Measurements from ENCODE around the gene MCOLN1. TPM values are rescaled to one million over a fixed set of nuclear protein-coding genes. Genes with fewer than 3 reads are reported as not detected.

The MCOLN1 gene
- total RNA-seq, 1 experiment from 2014 or later: 15.7 TPM

DNA sequence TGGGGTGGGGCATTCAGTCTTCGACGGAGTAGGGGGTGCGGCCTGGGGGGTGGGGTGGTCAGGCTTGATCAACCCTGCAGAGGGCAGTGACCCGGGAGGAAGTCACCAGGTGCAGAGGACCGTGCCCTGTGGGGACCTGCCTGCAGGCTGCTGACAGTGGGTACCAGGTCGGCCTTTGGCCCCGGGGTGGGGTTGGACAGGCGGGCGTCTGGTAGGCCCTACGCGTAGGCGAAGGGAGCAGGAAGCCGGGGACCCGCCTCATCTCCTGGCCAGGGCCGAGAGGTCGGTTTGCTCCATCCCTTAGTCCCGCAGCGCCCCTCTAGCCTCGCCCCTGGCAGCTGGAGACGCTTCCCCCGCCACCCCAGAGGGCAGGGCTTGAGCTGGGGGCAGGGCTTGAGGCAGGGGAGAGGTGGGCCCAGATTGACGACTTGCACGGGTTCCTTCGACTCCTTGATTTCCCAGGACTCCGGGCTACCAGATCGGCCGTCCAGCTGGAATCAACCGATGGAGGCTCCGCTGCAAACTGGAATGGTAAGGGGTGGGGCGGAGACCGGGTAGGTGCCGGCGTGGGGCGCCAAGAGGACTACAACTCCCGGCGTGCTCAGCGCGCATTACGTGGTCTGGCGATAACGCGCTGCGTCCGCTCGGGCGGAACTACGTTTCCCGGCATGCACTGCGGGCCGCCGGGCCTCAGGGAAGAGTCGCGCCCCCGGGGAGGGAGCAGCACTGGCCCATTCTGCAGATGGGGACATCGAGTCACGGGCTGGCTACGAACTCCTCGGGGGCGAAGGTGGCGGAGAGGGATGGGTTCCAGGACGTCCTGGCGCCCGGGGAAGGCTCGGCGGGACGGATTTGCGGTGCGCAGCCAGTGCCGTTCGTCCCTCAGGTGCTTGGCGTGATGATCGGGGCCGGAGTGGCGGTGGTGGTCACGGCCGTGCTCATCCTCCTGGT is 12.9 kb downstream of the MCOLN1 start, which contains the start of gene PNPLA6:
PNPLA6 (plus strand) TSS at position 671 of the 951 bp plus-strand sequence; CDS start at position 743, 72 bp downstream.
- H3K79me1 ChIP-seq (ENCODE audit: insufficient read depth, low read depth, low read length, poor library complexity, severe bottlenecking): no peaks in the 10 kb centered on the region
- H2BK5ac ChIP-seq (ENCODE audit: insufficient read length, low read length): no peak within 1 kb of the TSS
- H2AFZ ChIP-seq (ENCODE audit: low read length): no peak within 1 kb of the TSS
- no peak within 1 kb of the TSS for H2BK20ac ChIP-seq (ENCODE audit: low read depth, low read length, poor library complexity, severe bottlenecking)
- no peak within 1 kb of the TSS for H3K56ac ChIP-seq (ENCODE audit: insufficient read length, low read depth, low read length)
- Mint-ChIP-seq H3K27me3 (ENCODE audit: low read depth) (no peaks in the 10 kb centered on the region), H3K36me3 (ENCODE audit: insufficient read depth in 1 of 3, low read depth in 3 of 3) (peaks cover 7 to 22% (median 22%) of the 10 kb centered on the region in 3 experiments; a peak in 6 of 7 replicates), H3K27ac (peak within 1 kb of the TSS; percentile 93 to 99 (median 95); a peak in 6 of 7 replicates), H3K9me3 (no peaks in the 10 kb centered on the region), H3K4me3 (peak within 1 kb of the TSS; percentile 86 to 97), H3K4me1 (peaks cover 5 to 6% of the 10 kb centered on the region in 2 experiments)
- WGBS (ENCODE audit: extremely low coverage, insufficient read length, low lambda C conversion rate): no CpG with 5 or more reads among the region's 76 CpGs
- no peak within 1 kb of the TSS for H4K91ac ChIP-seq (ENCODE audit: insufficient read length, low read depth, low read length)
- H3K79me2 ChIP-seq (ENCODE audit: insufficient read depth, low read length): no peaks in the 10 kb centered on the region
- H4K20me1 ChIP-seq (ENCODE audit: control insufficient read depth, insufficient read depth, insufficient read length): peaks cover under 1% of the 10 kb centered on the region
- no peak within 1 kb of the TSS for H2BK12ac ChIP-seq (ENCODE audit: insufficient read length, low read depth, low read length)
- H3K14ac ChIP-seq (ENCODE audit: insufficient read depth, low read length): peak within 1 kb of the TSS; percentile 51; the same call in 1 of the 2 replicates
- TF ChIP-seq, protein P1, sequence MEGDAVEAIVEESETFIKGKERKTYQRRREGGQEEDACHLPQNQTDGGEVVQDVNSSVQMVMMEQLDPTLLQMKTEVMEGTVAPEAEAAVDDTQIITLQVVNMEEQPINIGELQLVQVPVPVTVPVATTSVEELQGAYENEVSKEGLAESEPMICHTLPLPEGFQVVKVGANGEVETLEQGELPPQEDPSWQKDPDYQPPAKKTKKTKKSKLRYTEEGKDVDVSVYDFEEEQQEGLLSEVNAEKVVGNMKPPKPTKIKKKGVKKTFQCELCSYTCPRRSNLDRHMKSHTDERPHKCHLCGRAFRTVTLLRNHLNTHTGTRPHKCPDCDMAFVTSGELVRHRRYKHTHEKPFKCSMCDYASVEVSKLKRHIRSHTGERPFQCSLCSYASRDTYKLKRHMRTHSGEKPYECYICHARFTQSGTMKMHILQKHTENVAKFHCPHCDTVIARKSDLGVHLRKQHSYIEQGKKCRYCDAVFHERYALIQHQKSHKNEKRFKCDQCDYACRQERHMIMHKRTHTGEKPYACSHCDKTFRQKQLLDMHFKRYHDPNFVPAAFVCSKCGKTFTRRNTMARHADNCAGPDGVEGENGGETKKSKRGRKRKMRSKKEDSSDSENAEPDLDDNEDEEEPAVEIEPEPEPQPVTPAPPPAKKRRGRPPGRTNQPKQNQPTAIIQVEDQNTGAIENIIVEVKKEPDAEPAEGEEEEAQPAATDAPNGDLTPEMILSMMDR (conservative IDR thresholded peaks at IDR 0.05): no peak
- H3K27ac ChIP-seq (ENCODE audit: insufficient read length, low read depth, low read length): no peak within 1 kb of the TSS
- H3K23me2 ChIP-seq (ENCODE audit: insufficient read length, low read depth, low read length, poor library complexity, severe bottlenecking): peaks cover 4% of the 10 kb centered on the region
- no peak within 1 kb of the TSS for H4K8ac ChIP-seq (replicated peaks; ENCODE audit: insufficient read length, low read depth, low read length)
- H3K18ac ChIP-seq (ENCODE audit: insufficient read length, low read depth, low read length): peak within 1 kb of the TSS; percentile 53
- H3K4me2 ChIP-seq (ENCODE audit: insufficient read depth, insufficient read length, low read length): peak within 1 kb of the TSS; percentile 74
- DNase-seq: peak; percentile 95
- no peak within 1 kb of the TSS for H4K5ac ChIP-seq (ENCODE audit: insufficient read length, low read depth, low read length)
- no peaks in the 10 kb centered on the region for H3K27me3 ChIP-seq (ENCODE audit: insufficient read depth, low read length)
- no peak within 1 kb of the TSS for H3K4ac ChIP-seq (ENCODE audit: low read depth, low read length)
- H2BK15ac ChIP-seq (ENCODE audit: low read depth, low read length): no peak within 1 kb of the TSS
- H2AK5ac ChIP-seq (ENCODE audit: insufficient read length, low read length): no peak within 1 kb of the TSS
- peak within 1 kb of the TSS; percentile 28 for H3K9ac ChIP-seq (ENCODE audit: extremely low read depth, insufficient read length, low read length)
- H3K4me1 ChIP-seq (ENCODE audit: insufficient read depth, low read length): peaks cover 2% of the 10 kb centered on the region; the same call in 1 of the 2 replicates
- no peak within 1 kb of the TSS for H3T11ph ChIP-seq (ENCODE audit: low read length)
- H3K23ac ChIP-seq (ENCODE audit: insufficient read length, low read depth, low read length): no peak within 1 kb of the TSS
- no peak within 1 kb of the TSS for H2BK120ac ChIP-seq (ENCODE audit: low read depth, low read length, poor library complexity, severe bottlenecking)
- H3K9me3 ChIP-seq (ENCODE audit: control insufficient read depth, low read depth, low read length): no peaks in the 10 kb centered on the region

Data from H9 (cell line).